ENCODE measurements around the gene AJUBA. TPM values are rescaled to one million over a fixed set of nuclear protein-coding genes. Genes with fewer than 3 reads are reported as not detected.
"Not testable (repeated sequence)": the region's sequence is repeated elsewhere in the genome, so short reads cannot be mapped to it uniquely, and the experiment has no call there.

The AJUBA gene
- total RNA-seq, 1 experiment from 2014 or later: 55.5 TPM

DNA sequence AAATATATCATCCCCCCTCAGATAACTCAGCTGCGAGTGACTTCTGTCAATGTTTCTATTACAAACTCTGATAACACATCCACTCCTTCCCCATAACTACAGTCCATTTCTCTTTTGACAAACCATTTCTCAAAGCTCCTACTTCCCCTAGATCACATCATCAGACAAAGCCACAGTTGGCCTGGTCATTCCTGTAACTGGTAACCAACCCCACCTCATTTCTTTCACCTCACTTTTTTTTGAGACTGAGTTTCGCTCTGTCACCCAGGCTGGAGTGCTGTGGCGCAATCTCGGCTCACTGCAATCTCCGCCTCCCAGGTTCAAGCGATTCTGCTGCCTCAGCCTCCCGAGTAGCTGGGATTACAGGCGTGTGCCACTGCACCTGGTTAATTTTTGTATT lies 30.6 kb downstream of the AJUBA start:
- DNase-seq (ENCODE audit: low read depth): not testable (repeated sequence)

DNA sequence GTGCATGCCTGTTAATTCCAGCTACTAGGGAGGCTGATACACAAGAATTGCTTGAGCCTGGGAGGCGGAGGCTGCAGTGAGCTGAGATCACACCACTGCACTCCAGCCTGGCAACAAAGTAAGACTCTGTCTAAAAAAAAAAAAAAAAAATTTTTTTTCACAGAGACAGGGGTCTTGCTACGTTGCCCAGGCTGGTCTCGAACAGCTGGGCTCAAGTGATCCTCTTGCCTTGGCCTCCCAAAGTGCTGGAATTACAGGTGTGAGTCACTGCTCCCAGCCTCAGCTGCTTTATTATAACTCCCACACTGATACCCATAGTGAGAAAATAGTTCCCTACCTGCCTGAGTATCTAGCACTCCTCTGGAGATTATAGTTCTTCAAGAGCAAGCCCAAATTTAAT lies 36.7 kb downstream of the AJUBA start:
- DNase-seq (ENCODE audit: low read depth): no peak

DNA sequence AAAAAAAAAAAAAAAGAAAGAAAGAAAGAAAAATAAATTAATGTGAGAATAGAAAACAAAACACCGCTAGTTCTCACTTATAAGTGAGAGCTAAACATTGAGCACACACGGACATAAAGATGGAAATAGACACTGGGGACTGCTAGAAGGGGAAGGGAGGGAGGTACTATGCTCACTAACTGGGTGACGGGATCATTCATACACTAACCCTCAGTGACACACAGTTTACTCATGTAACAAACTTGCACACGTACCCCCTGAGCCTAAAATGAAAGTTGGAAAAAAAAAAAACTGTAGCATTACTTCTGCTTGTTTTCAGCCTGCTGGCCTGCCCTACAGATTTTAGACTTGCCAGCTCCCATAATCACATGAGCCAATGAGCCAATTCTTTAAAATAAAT lies 42.7 kb downstream of the AJUBA start:
- peak; percentile 78 for DNase-seq (ENCODE audit: low read depth)

DNA sequence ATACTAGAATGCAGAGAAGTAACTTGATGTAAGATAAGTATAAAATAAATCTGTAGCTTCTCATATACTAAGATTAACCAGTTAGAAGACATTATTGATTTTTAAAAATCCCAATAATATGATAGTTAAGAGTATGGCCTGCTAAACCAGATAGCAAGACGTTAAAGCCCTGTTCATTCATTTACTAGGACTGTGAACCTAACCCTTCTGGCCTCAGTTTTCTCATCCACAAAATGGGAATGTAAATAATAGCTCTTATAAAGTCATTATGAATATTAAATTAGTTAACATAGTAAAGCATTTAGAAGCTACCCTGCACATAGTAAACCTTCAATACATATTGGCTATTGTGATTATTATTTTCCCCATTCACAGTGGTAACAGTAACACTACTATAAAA lies 47.2 kb downstream of the AJUBA start:
- DNase-seq (ENCODE audit: low read depth): no peak

DNA sequence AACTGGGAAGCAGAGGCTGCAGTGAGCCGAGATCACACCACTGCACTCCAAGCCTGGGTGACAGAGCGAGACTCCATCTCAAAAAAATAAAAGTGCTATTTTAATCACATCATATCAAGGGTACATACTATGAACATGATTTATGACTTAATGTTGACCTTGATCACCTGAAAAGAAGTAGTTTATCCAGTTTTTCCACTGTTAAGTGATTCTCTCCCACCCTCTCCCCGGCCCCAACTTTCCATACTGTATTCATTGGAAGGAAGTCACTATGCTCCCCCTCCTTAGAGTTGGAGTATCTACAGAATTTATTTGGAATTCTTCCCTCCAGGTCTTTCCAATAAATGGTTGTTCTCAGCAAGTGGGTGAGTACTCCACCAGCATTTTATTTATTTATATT lies 50.2 kb downstream of the AJUBA start:
- no peak for DNase-seq (ENCODE audit: low read depth)

DNA sequence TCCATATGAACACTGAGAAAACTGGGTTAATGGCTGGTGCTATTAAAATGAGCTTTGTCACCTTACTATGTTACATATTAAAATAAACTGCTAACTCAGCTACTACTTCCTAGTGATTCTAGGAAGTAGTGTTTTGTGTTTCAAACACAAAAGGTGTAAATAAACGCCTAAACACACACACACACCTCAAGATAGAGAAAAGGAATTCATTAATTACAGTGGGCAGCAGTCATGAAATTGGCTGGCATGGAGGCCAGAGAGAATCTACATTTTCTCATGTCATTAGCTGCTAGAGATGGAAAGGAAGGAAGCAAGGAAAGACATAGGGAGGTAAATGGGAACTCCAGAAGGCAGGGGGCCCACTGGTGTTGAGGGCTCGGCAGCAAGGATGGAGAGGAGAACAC lies 52.4 kb downstream of the AJUBA start:
- no peak for DNase-seq (ENCODE audit: low read depth)

DNA sequence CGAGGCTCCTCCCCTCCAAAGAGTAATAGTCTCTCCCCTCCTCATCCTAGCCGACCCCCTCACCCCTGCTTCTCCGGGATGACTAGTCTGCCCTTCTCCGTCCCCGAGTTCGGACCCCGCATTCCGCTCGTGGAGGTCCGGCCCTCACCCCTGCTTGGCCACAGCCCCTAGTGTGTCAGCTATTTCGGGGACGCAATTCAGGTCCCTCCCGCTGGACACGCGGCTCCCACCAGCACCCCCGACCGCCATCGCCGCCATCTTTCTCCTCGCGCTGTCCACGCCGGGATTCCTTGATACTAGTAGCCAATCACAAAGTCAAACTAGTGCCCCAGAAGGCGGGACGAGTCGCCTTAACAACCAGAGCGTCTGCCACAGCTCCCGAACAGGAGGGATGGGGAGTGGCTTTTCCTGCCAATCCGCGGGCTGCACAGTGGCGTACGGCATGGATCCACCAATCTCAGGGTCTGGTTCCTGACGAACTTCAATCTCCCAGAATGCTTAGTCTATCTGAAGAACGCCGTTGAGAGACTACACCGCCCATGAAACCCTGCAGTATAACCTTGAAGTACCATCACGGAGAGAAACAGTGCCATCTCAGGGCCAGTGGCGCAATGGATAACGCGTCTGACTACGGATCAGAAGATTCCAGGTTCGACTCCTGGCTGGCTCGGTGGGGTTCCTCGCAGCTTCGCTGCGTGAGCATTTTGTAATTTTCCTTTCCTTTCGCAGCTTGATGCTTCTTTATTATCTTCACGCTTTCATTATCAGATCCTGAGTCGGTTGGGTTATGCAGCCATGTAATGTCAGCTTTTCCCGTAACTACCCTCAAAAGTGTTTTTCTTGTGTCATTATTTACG lies 53.0 kb downstream of the AJUBA start, which contains the start of gene PRMT5:
Gene PRMT5 (minus strand): TSS at position 273 of the 857 bp plus-strand sequence. CDS start 15 bp downstream, at position 258.
- peak; percentile 99 for DNase-seq (ENCODE audit: low read depth)

DNA sequence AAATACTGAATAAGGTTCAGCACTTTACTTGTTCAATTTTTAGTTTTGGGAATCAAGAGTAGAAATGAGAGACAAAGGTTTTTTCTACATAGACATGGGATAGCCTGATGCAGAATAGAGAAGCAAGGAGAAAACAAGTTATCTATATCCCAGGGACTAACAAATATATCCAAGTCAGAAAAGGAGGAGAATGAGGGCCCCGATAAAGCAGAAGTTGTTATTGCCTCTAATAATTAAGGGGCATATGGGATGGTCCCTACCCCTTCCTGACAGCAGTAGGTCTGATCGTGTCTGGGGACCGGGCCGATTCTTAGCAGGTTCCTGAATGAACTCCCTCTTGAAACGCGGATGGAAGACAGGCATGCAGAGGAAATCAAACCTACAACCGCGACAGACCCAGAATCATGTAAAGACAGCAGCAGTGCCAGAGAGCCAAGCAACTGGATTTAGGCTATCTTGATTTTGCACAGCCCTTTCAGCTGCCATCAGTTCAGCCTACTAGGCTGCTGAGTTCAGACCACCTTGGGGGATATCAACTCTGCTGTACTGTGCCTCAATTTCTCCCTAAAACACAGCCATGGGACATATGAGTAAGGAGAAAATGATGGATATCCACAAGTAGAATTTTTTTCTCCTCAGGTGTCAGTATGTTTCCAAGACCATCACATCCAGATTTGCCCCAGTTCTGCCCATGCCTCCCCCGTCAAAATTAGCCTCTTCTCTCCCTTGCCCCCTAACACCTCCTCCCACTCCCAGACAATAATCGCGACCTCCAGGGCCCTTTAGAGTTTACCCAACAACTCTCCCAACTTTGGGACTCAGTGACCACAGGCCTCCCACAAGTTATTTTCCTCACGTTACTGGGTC lies 53.9 kb downstream of the AJUBA start:
- DNase-seq (ENCODE audit: low read depth): no peak

DNA sequence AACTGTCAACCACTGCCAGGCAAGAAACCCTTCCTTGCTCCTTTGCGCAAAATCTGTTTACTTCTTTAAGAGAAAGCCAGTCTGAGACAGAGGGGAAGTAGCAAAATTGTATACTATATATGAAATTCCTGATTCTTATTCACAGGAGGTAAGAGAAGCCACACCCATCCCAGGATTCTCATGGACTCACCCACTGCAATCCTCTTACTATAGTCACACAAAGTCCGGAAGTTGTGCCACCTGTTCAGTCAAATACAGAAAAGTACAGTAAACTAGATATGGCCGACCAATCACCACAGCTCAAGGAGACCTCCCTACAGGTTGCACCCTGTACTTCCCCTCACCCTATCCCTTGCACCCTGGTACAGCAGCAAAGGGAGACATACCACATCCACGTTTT lies 56.0 kb downstream of the AJUBA start:
- no peak for DNase-seq (ENCODE audit: low read depth)

DNA sequence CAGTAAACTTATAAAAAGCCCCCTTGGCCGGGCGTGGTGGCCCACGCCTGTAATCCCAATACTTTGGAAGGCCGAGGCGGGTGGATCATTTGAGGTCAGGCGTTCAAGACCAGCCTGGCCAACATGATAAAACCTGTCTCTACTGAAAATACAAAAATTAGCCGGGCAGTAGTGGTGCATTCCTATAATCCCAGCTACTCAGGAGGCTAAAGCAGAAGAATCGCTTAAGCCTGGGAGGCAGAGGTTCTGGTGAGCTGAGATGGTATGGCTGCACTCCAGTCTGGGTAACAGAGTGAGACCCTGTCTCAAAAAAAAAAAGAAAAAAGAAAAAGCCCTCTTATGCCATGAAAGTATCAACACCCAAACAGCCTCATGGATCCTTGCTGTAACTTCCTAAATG lies 56.8 kb downstream of the AJUBA start:
- DNase-seq (ENCODE audit: low read depth): no peak

DNA sequence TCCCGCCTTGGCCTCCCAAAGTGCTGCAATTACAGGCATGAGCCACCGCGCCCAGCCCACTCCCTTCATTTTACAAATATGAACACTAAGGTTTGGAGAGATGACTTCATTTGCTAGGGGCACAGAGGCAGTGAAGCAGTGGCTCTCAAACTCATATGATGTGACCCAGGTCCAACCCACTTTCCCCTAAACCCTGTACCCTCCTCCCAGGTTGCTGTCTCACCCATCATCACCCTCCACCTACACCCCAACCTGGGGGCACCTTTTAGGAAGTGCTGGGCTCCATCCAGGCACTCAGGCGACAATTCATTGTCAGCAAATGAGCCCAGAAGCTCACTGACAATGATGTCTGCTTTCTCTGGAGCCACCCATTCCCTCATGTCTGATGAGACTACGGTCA lies 58.6 kb downstream of the AJUBA start:
- no peak for DNase-seq (ENCODE audit: low read depth)

DNA sequence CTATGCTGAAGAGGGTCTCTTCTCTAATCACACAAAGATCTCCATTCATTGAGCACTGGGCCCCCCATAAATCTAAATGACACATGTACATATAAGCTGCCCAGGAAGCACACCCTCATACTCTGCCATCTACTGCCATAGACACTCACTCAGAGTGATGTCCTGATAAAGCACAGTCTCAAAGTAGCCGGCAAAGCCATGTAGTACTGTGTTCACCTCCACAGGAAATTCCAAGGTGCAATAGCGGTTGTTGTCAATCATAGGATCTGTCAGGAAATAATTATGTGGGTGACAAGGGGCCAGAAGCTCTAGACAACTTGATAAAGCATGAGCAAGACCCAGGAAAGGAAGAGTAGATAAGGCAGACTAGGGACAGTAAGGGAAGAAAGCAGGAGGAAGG lies 60.1 kb downstream of the AJUBA start:
- DNase-seq (ENCODE audit: low read depth): no peak

Other genes starting within 250 kb of the AJUBA start
- gene OXA1L, start 215.9 kb downstream of the AJUBA start, total RNA-seq (2014; rRNA removed; shearing (Covaris generic)): 77.4 and 89.0 TPM in 2 replicates
- 2.6 and 3.6 TPM in 2 replicates for gene SLC7A7, start 167.1 kb downstream of the AJUBA start, total RNA-seq (2014; rRNA removed; shearing (Covaris generic))
- 54.5 and 325 TPM in 2 replicates for gene MRPL52, start 152.7 kb downstream of the AJUBA start, total RNA-seq (2014; rRNA removed; shearing (Covaris generic))
- 251 and 313 TPM in 2 replicates for gene MMP14, start 146.0 kb downstream of the AJUBA start, total RNA-seq (2014; rRNA removed; shearing (Covaris generic))
- 51.6 and 115 TPM in 2 replicates for gene LRP10, start 110.8 kb downstream of the AJUBA start, total RNA-seq (2014; rRNA removed; shearing (Covaris generic))
- 0.52 TPM in 1 of 2 replicates, not detected in the other for gene REM2, start 99.3 kb downstream of the AJUBA start, total RNA-seq (2014; rRNA removed; shearing (Covaris generic))
- 104 and 140 TPM in 2 replicates for gene RBM23, start 63.4 kb downstream of the AJUBA start, total RNA-seq (2014; rRNA removed; shearing (Covaris generic))
- 67.3 and 83.3 TPM in 2 replicates for gene PRMT5, start 53.2 kb downstream of the AJUBA start, total RNA-seq (2014; rRNA removed; shearing (Covaris generic))
- 30.7 and 51.4 TPM in 2 replicates for gene HAUS4, start 25.5 kb downstream of the AJUBA start, total RNA-seq (2014; rRNA removed; shearing (Covaris generic))
- 8.6 and 9.7 TPM in 2 replicates for gene C14orf93, start 27.6 kb upstream of the AJUBA start, total RNA-seq (2014; rRNA removed; shearing (Covaris generic))
- gene PSMB5, start 52.3 kb upstream of the AJUBA start, total RNA-seq (2014; rRNA removed; shearing (Covaris generic)): 267 and 297 TPM in 2 replicates
- gene PSMB11, start 59.7 kb upstream of the AJUBA start, total RNA-seq (2014; rRNA removed; shearing (Covaris generic)): not detected in 2 replicates
- 7.5 and 13.7 TPM in 2 replicates for gene CDH24, start 75.0 kb upstream of the AJUBA start, total RNA-seq (2014; rRNA removed; shearing (Covaris generic))
- gene ACIN1, start 112.6 kb upstream of the AJUBA start, total RNA-seq (2014; rRNA removed; shearing (Covaris generic)): 47.1 and 64.0 TPM in 2 replicates
- gene C14orf119, start 113.0 kb upstream of the AJUBA start, total RNA-seq (2014; rRNA removed; shearing (Covaris generic)): 67.5 and 78.5 TPM in 2 replicates
- gene CIROP, start 122.4 kb upstream of the AJUBA start, total RNA-seq (2014; rRNA removed; shearing (Covaris generic)): not detected in 2 replicates
- not detected in 2 replicates for gene CEBPE, start 136.7 kb upstream of the AJUBA start, total RNA-seq (2014; rRNA removed; shearing (Covaris generic))
- gene SLC7A8, start 201.1 kb upstream of the AJUBA start, total RNA-seq (2014; rRNA removed; shearing (Covaris generic)): 3.0 and 4.0 TPM in 2 replicates

All from M059J (cell line).